HG03521 (cell line): ENCODE measurements around the gene RANGAP1.
A peak's percentile ranks its signal among the peaks of the same experiment; 100 is the strongest.

ENCODE experiments used
- ATAC-seq: cut with Tn5 transposase; IDR thresholded peaks from one replicate; pipeline ENCODE4 v1.9.1; 2021; ENCODE audit warnings: mild to moderate bottlenecking, moderate library complexity; ENCODE audit not compliant: unreplicated experiment

The RANGAP1 gene

DNA sequence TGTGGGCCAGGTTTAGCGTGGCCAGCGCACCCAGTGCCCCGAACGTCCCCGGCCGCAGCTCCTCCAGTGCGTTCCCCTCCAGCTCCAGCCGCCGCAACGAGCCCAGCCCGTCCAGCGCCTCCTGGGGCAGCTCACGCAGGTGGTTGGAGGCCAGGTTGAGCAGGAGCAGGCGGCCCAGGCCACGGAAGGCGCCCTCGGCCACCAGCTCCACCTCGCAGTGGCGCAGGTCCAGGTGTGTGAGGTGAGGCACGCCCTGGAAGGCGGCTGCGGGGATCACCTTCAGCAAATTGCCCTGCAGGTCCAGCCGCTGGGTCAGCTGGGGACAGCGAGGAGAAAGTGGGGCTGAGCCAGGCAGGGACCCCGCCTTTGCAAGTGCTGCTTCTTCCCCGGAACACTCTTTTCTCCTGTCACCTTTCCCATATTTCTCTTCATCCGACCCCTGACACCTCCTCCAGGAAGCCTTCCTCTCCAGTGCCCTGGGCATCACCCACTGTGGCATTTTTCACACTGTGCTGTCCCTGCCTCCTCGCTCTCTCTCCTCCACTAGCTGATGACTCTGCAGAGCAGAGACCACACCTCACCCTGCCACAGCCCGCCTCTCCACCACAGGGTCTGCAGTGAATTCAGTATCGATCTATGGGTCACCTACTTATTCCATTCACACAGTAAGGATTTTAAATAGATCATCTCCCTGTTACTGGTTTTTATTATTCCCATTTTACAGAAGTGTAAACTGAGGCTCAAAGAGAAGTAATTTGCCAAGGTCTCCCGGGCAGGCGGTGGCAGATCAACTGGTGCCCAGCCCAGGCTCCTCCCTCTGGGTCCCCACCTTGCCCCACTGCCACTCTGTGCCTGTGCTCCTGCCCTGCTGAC, 47.2 kb downstream of the RANGAP1 start:
- ATAC-seq = no peak

GRCh38 chr22:41237707-41238569, 48.0 kb downstream of the RANGAP1 start:
- ATAC-seq = peak; percentile 59

DNA sequence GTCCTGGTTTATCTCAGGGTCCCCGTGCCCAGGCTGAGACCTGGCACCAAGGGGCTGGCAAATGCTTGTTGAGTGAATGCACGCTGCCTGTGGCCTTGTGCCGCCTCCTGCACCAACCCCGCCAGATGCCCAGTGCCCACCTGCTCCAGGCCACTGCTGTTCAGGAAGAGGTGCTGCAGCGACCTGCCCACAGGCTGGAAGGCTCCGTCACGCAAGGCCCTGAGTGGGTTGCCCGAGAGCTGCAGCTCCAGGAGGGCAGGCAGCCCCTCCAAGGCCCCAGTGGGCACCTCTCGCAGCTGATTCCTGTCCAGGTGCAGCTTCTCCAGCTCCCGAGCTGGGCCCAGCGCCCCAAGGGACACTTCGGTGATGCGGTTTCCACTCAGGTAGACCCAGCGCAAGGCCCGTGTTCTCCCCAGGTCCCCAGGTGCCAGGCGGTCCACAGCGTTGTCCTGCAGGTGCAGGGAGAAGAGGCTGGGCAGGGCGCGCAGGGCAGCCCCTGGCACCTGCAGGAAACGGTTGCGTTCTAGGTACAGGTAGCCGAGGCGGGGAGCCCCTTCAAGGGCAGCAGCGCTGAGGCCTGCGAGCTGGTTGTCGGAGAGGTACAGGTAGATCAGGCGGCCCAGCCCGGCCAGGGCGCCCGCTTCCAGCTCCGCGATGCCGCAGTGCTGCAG, 48.8 kb downstream of the RANGAP1 start:
- no peak for ATAC-seq

- ATAC-seq = no peak
Measured at GRCh38 chr22:41234815-41235695, 50.9 kb downstream of the RANGAP1 start.

DNA sequence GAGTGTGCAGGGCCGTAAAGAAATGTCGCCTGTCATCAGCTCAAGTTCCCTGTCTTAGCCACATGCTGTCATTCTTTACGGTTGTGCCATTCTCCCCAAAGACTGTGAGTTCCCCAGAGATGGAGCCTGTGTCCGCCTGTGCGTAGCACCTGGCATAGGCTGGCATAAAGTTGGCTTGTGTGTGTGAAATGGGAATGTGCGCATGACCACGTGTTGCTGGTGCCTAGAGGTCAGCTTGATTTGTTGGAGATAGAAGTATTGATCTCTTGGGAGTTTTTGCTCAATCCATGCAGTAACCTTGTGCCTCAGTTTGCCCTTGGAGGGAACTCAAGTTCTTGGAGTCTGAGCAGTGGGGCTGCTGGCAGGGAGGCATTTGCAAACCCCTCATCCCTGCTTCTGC, 54.6 kb downstream of the RANGAP1 start:
- no peak for ATAC-seq

DNA sequence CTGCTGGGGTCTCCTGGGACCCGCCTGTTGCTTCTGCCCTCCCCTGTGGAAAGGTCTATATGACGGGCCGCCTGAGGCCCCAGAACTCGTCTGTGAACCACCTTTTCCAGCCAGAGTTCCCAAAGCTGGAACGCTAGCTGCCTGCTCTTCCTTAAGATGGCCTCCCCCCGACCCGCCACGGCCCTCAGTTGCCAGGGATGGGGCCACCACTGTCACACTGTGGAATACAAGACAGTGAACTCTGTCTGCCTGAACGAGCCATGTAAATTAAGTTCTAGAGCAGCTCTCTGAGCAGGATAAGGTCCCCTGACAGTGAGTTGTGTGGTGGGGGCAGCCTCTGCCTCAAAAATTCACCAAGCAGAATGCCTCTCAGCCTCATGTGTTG, 55.6 kb downstream of the RANGAP1 start:
- ATAC-seq = no peak

DNA sequence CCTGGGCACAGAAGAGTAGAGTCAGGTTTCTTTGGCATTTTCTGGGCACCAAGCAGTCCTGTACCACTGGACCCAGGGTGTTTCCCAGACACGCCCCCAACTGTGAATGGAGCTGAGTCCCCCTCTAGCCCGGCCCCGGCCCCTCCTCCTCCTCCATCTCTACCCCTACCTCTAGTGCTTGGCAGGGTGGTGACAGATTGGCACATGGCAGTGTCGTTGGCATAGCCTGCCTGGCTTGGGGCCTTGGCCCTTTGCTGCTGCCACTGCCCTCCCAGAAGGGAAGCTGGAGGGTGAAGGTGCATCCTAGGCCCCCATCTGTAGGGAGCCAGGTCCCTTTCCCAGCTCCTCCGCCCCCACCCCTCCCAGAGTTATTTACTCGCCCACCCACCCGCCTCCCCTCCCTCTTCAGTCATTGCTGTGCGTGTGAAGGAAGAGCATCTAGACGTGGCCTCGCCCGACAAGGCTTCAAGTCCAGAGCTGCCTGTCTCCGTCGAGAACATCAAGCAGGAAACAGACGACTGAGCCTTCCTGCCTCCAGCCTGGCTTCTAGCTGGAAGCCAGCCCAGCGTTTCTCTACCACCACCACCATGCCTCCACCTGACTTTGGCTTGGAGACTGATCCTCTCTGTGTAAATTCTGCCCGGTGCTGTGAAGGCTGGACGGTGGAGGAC, 56.1 kb downstream of the RANGAP1 start:
- ATAC-seq = no peak

GRCh38 chr22:41229215-41229614, 56.8 kb downstream of the RANGAP1 start:
- ATAC-seq = no peak

- ATAC-seq = no peak
Measured at GRCh38 chr22:41226723-41227655, 59.0 kb downstream of the RANGAP1 start.

DNA sequence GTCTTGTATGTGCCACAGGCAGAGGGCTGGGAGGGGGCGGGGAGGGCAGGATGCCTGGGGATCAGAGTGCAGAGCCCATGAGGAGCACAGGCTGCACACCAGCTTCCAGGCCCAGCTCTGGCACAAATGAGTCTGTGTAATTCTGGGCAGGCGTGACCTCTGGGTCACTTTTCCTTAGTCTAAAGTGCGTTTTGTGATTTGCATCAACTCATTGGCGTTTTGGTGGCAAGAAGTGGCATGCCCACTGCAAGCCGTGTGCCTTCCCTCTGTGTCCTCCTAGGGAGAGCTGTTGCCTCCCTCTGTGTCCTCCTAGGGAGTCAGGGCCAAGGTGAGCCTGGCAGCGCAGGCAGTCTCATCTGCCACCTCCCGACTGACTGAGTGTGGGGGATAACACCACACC, 62.5 kb downstream of the RANGAP1 start:
- ATAC-seq = no peak

- no peak for ATAC-seq
Measured at GRCh38 chr22:41222846-41223507, 63.0 kb downstream of the RANGAP1 start.

DNA sequence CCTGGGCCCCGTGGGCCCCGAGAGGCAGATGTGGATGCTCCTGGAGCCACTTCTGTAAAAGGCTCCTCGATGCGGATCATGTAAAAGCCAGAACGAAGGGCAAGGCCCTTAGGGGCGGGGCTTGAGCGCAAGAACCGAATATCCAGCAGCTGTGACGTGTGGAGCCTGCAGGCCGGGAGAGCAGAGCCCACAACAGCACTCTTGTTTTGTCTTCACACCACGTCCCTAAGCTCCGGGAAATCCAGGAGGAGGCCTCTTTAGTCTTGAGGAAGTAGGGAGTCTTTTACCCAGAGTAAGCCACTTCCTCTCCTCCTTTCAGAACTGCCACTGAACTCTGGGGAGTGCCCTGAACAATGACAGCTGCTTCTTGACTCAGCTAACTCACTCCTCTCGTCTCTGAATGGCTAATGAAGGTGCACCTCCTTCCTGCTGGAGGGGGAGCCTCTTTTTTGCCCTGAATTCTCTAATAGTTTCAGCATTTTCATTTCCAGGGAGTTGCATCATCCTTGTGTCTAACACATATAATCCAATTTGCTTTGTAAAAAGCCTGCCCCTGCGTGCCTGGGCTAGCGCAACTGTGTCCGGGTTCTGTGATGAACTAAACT, 68.3 kb downstream of the RANGAP1 start:
- no peak for ATAC-seq

DNA sequence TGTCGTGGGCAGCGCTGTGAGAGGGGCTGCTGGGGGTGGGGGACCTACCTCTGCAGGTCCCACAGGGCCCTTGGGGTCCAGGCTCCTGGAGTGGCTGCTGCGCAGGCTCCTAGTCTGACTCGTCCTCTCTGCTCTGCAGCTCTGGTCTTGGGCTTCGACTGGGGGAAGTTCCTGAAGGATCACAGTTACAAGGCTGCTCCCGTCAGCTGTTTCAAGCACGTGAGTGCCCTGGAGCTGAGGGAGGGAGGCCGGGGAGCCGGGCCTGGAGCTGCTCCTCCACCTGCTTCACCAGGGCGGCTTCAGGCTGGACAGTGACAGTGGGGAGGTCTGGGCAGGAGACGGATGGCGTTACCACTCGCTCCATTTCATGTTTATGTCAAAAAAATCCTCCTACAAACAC, 69.0 kb downstream of the RANGAP1 start:
- ATAC-seq = no peak

DNA sequence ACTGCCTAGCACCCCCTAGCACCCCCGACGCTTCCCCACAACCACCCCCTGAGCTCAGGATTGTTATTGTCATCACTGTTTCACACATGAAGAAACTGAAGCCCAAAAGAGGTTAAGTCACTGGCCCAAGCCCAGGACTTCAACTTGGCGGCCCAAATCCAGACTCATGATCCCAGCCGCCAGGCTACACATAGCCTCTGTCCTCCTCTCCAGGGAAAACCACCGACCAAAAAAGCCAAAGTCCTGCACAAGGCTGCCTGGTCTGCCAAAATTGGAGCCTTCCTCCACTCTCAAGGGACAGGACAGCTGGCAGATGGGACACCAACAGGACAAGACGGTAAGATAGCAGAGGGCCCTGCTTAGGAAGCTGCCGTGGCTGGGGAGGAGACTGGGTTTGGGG, 70.1 kb downstream of the RANGAP1 start:
- no peak for ATAC-seq

GRCh38 chr22:41215409-41215808, 70.6 kb downstream of the RANGAP1 start:
- ATAC-seq = no peak

DNA sequence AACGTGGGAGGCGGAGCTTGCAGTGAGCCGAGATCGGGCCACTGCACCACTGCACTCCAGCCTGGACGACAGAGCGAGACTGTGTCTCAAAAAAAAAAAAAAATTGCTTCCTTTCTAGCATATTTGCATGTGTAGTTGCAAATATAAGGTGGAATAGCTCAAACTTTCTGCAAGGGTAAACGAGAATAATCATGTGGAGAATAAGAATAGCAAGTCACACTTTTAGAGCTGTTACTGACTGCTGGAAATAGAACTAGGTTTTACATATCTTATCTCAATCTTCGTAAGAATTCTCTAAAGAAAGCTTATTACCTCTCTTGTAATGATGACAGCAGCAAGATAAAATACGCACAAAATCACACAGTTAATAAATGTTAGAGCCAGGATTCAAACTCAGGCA, 79.3 kb downstream of the RANGAP1 start:
- ATAC-seq = no peak

DNA sequence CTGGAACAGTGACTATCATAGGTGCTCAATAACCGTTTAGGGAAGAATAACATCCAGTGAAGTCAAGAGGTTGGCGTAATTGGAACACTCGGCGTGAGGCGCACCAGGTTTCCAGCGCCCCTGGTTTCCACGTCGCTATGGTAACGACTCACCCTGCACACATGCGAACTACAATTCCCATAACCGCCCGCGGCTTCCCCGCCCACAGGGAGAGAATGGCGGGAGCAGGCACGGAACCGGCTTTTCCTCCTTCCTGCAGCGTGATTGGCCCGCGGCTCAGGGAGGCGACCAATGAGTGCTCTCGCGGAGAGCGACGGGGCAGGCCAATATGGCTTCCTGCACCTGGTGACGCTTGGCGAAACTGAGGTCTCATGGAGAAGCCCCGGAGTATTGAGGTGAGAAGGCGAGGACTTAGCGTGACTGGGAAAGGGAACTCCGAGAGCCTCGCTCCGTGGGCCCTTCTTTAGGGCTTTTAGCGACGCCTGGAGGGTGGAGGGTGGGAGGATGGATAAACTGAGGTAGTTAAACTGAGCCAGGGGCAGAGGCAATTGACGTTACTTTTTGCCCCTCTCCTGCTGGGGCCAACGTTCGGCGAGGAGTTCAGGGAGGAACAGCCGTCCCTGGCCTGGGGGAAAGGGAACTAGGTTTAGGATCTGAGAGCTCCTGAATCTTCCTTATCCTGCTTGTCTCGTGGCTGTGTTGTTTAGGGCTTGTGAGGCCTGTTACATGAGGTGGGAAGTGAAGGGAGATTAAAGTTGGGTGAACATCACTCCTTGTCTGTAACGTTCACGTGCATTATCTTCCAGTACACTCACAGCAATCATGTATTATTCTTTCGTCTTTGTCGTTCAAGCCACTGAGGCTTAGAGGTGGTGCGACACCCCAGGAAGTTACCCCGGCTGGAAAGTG, 80.7 kb downstream of the RANGAP1 start, which contains the start of gene L3MBTL2:
TSS of gene L3MBTL2 (plus strand) at position 321 of the 909 bp plus-strand sequence. CDS start at position 372, 51 bp downstream.
- peak; percentile 94 for ATAC-seq
